ENCODE measurements around the gene DYRK4. TPM values are rescaled to one million over a fixed set of nuclear protein-coding genes. Genes with fewer than 3 reads are reported as not detected.
A peak's percentile ranks its signal among the peaks of the same experiment; 100 is the strongest.

DYRK4 gene
- polyA plus RNA-seq, 6 donors from 2014 or later: 32.1 to 49.4 (median 43.1) TPM

- no peak overlapping the region for H3K4me3 Mint-ChIP-seq
- H3K9me3 Mint-ChIP-seq: no peaks in the 10 kb centered on the region
- no peak overlapping the region for H3K27ac Mint-ChIP-seq
- no peak for DNase-seq
- H3K27me3 Mint-ChIP-seq: no peaks in the 10 kb centered on the region
- H3K36me3 Mint-ChIP-seq: peaks cover 15% of the 10 kb centered on the region in 2 donors
- ATAC-seq (ENCODE audit: low read depth in 2 of 2): no peak
- peaks cover 11 to 29% (median 28%) of the 10 kb centered on the region in 3 donors for H3K4me1 Mint-ChIP-seq
Measured at GRCh38 chr12:4609071-4609470, 47.1 kb downstream of the DYRK4 start.

- H3K4me1 Mint-ChIP-seq: peaks cover 6 to 22% (median 16%) of the 10 kb centered on the region in 3 donors
- ATAC-seq (ENCODE audit: low read depth in 2 of 2): no peak
- H3K4me3 Mint-ChIP-seq: no peak overlapping the region
- H3K27ac Mint-ChIP-seq: no peak overlapping the region
- no peaks in the 10 kb centered on the region for H3K27me3 Mint-ChIP-seq
- H3K36me3 Mint-ChIP-seq: peaks cover 23 to 27% of the 10 kb centered on the region in 2 donors
- H3K9me3 Mint-ChIP-seq: no peaks in the 10 kb centered on the region
- DNase-seq: no peak
Measured at GRCh38 chr12:4610481-4610880, 48.5 kb downstream of the DYRK4 start.

GRCh38 chr12:4615667-4616066, 53.7 kb downstream of the DYRK4 start:
- H3K4me3 Mint-ChIP-seq: no peak overlapping the region
- H3K27me3 Mint-ChIP-seq: no peaks in the 10 kb centered on the region
- H3K4me1 Mint-ChIP-seq: peaks cover 0 to 4% (median 0%) of the 10 kb centered on the region in 3 donors
- H3K27ac Mint-ChIP-seq: peak overlapping the region in 2 of 6 donors; percentile 43 to 88
- H3K36me3 Mint-ChIP-seq: peaks cover 23 to 31% of the 10 kb centered on the region in 2 donors
- DNase-seq (no peak), ATAC-seq (ENCODE audit: low read depth in 2 of 2) (no peak)
- no peaks in the 10 kb centered on the region for H3K9me3 Mint-ChIP-seq

- no peaks in the 10 kb centered on the region for H3K36me3 Mint-ChIP-seq
- H3K27me3 Mint-ChIP-seq: peaks cover 0 to 15% (median 0%) of the 10 kb centered on the region in 3 donors
- H3K9me3 Mint-ChIP-seq: peaks cover 0 to 6% (median 0%) of the 10 kb centered on the region in 7 donors
- H3K27ac Mint-ChIP-seq: no peak overlapping the region
- no peak for DNase-seq
- H3K4me3 Mint-ChIP-seq: no peak overlapping the region
- no peaks in the 10 kb centered on the region for H3K4me1 Mint-ChIP-seq
- ATAC-seq (ENCODE audit: low read depth in 2 of 2): no peak
Measured at GRCh38 chr12:4621511-4621910, 59.5 kb downstream of the DYRK4 start.

GRCh38 chr12:4626543-4626942, 64.5 kb downstream of the DYRK4 start:
- DNase-seq: no peak
- Mint-ChIP-seq H3K4me3 (no peak overlapping the region), H3K36me3 (no peaks in the 10 kb centered on the region), H3K27ac (no peak overlapping the region), H3K9me3 (peaks cover 0 to 6% (median 0%) of the 10 kb centered on the region in 7 donors), H3K27me3 (peaks cover 0 to 36% (median 9%) of the 10 kb centered on the region in 3 donors), H3K4me1 (no peaks in the 10 kb centered on the region)
- no peak for ATAC-seq (ENCODE audit: low read depth in 2 of 2)

- H3K4me3 Mint-ChIP-seq: no peak overlapping the region
- no peak overlapping the region for H3K27ac Mint-ChIP-seq
- peaks cover 0 to 38% (median 16%) of the 10 kb centered on the region in 3 donors for H3K27me3 Mint-ChIP-seq
- H3K36me3 Mint-ChIP-seq: no peaks in the 10 kb centered on the region
- DNase-seq (no peak), ATAC-seq (ENCODE audit: low read depth in 2 of 2) (no peak)
- peaks cover 0 to 4% (median 0%) of the 10 kb centered on the region in 7 donors for H3K9me3 Mint-ChIP-seq
- H3K4me1 Mint-ChIP-seq: no peaks in the 10 kb centered on the region
Measured at GRCh38 chr12:4628406-4628805, 66.4 kb downstream of the DYRK4 start.

DNA sequence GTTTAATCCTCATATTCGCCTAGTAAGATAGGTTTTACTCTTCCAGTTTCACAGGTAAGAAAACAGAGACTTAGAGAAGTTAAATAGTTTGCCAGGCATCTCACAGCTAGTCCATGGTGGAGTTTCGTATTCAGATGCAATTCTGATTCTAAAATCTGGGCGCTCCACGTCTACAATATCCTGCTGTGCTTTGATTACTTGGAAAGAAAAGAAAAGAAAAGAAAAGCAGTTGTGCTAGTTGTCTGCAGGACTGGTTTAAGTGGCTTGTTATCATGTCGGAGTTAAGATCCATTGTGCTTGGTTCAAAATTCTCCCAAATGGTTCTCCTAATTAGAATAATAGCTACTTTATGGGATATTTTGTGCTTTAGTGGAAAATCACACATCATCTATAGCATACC, 68.3 kb downstream of the DYRK4 start:
- H3K9me3 Mint-ChIP-seq: peaks cover 0 to 2% (median 0%) of the 10 kb centered on the region in 7 donors

GRCh38 chr12:4643747-4644146, 81.7 kb downstream of the DYRK4 start:
- H3K9me3 Mint-ChIP-seq: no peaks in the 10 kb centered on the region
- H3K27ac Mint-ChIP-seq: no peak overlapping the region
- no peaks in the 10 kb centered on the region for H3K36me3 Mint-ChIP-seq
- peaks cover 7 to 13% (median 8%) of the 10 kb centered on the region in 3 donors for H3K4me1 Mint-ChIP-seq
- DNase-seq (no peak), ATAC-seq (ENCODE audit: low read depth in 2 of 2) (no peak)
- no peak overlapping the region for H3K4me3 Mint-ChIP-seq
- peaks cover 5 to 7% (median 6%) of the 10 kb centered on the region in 3 donors for H3K27me3 Mint-ChIP-seq

More for the DNA sequence above, 68.3 kb downstream of the DYRK4 start:
- DNase-seq (no peak), ATAC-seq (ENCODE audit: low read depth in 2 of 2) (no peak)
- no peak overlapping the region for H3K4me3 Mint-ChIP-seq
- no peaks in the 10 kb centered on the region for H3K36me3 Mint-ChIP-seq
- no peak overlapping the region for H3K27ac Mint-ChIP-seq
- H3K4me1 Mint-ChIP-seq: no peaks in the 10 kb centered on the region
- peaks cover 0 to 41% (median 16%) of the 10 kb centered on the region in 3 donors for H3K27me3 Mint-ChIP-seq

GRCh38 chr12:4645023-4645422, 83.0 kb downstream of the DYRK4 start:
- no peak for DNase-seq
- H3K36me3 Mint-ChIP-seq: no peaks in the 10 kb centered on the region
- peaks cover 19 to 26% (median 21%) of the 10 kb centered on the region in 3 donors for H3K4me1 Mint-ChIP-seq
- ATAC-seq (ENCODE audit: low read depth in 2 of 2): no peak
- no peak overlapping the region for H3K27ac Mint-ChIP-seq
- peaks cover 0 to 4% (median 0%) of the 10 kb centered on the region in 3 donors for H3K27me3 Mint-ChIP-seq
- H3K9me3 Mint-ChIP-seq: no peaks in the 10 kb centered on the region
- no peak overlapping the region for H3K4me3 Mint-ChIP-seq

DNA sequence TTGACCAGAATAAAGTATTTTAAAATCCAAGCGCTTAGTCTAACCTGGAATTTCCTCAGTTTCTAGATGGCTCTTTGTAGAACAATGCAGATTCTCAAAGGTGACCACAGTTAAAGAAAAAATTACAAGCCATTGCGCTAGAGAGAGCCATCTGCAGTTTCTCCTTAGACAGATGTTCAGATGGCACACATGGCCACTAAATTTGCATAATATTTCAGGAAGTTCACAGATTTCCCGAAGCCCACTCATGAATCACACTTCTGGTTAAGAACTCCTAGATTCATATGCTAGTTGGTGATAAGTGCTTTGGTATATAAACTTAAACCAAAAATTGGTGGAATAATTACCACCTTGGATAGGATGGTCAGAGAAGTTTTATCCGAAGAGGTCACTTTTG, 86.1 kb downstream of the DYRK4 start:
- peaks cover 35 to 48% (median 44%) of the 10 kb centered on the region in 3 donors for H3K4me1 Mint-ChIP-seq

DNA sequence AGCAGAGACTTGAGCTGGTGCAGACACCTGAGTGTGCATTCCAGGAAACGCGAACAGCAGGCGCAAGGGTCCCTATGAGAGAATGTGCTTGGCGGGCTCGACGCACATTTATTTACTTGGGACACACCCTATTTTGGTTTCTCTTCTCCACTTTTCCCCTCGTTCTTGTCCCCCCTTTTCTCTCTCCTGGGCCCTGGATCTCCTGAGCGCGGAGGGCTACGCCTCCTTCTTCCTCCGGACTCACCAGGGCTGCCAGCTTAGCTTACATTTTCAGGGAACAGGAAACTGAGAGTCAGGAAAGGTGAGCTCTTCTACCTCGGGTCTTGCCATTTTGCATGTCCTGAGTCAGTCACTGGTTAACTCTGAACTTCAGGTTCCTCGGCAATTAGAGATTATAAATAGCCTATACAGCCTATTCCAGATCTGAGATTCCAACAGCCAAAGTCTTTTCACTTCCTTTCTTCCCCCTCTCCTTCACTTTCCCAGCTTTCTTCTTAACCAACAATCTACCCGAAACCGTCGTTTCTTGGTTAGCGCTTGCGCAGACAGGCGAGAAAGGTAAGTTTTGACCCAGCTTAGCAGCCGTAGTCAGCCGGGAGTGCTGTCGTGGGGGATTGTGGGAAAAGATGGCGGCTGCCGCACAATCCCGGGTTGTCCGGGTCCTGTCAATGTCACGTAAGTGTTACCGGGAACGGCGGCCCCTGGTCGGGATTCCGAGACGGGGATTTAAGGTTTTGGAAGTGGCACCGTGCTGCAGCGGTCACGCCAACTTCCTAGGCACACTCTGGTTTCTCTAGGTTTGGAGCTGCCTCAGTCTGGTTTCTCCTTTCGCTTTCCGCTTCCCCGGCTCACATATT, 86.7 kb downstream of the DYRK4 start, which contains the start of the genes AKAP3 and NDUFA9:
Gene AKAP3 (minus strand): TSS at position 551 of the 857 bp plus-strand sequence. CDS start 10,855 bp downstream, outside the sequence.
Gene NDUFA9 (plus strand): TSS at position 614 of the 857 bp plus-strand sequence. CDS start 13 bp downstream, at position 627.
- ATAC-seq (ENCODE audit: low read depth in 2 of 2) (peak; percentile 90), DNase-seq (peak; percentile 80)
- H3K4me1 Mint-ChIP-seq: peaks cover 36 to 54% (median 47%) of the 10 kb centered on the region in 3 donors
- H3K36me3 Mint-ChIP-seq: no peaks in the 10 kb centered on the region
- H3K27me3 Mint-ChIP-seq: no peaks in the 10 kb centered on the region
- peak within 1 kb of the TSS; percentile 93 to 100 (median 98) for H3K4me3 Mint-ChIP-seq
- H3K9me3 Mint-ChIP-seq: no peaks in the 10 kb centered on the region
- peak within 1 kb of the TSS; percentile 79 to 97 (median 94) for H3K27ac Mint-ChIP-seq

More for the DNA sequence above, 86.1 kb downstream of the DYRK4 start:
- no peaks in the 10 kb centered on the region for H3K36me3 Mint-ChIP-seq
- H3K4me3 Mint-ChIP-seq: peak overlapping the region; percentile 93 to 100 (median 98)
- H3K27me3 Mint-ChIP-seq: no peaks in the 10 kb centered on the region
- no peaks in the 10 kb centered on the region for H3K9me3 Mint-ChIP-seq
- H3K27ac Mint-ChIP-seq: peak overlapping the region; percentile 79 to 97 (median 94)
- peak; percentile 58 to 66 for ATAC-seq (ENCODE audit: low read depth in 2 of 2)
- peak; percentile 46 for DNase-seq

GRCh38 chr12:4649358-4649661, 87.3 kb downstream of the DYRK4 start:
- no peak for ATAC-seq (ENCODE audit: low read depth in 2 of 2)
- H3K27me3 Mint-ChIP-seq: no peaks in the 10 kb centered on the region

GRCh38 chr12:4653257-4653656, 91.2 kb downstream of the DYRK4 start:
- Mint-ChIP-seq H3K4me1 (peaks cover 34 to 53% (median 43%) of the 10 kb centered on the region in 3 donors), H3K9me3 (no peaks in the 10 kb centered on the region), H3K27me3 (no peaks in the 10 kb centered on the region), H3K4me3 (peak overlapping the region in 1 of 8 donors; percentile 56), H3K27ac (no peak overlapping the region), H3K36me3 (peaks cover 0 to 12% of the 10 kb centered on the region in 2 donors)
- ATAC-seq (ENCODE audit: low read depth in 2 of 2): no peak
- no peak for DNase-seq

More at GRCh38 chr12:4649358-4649661, 87.3 kb downstream of the DYRK4 start:
- peak overlapping the region; percentile 79 to 97 (median 94) for H3K27ac Mint-ChIP-seq
- H3K36me3 Mint-ChIP-seq: no peaks in the 10 kb centered on the region
- peaks cover 39 to 57% (median 47%) of the 10 kb centered on the region in 3 donors for H3K4me1 Mint-ChIP-seq
- no peak for DNase-seq
- H3K4me3 Mint-ChIP-seq: peak overlapping the region; percentile 93 to 100 (median 98)
- H3K9me3 Mint-ChIP-seq: no peaks in the 10 kb centered on the region

DNA sequence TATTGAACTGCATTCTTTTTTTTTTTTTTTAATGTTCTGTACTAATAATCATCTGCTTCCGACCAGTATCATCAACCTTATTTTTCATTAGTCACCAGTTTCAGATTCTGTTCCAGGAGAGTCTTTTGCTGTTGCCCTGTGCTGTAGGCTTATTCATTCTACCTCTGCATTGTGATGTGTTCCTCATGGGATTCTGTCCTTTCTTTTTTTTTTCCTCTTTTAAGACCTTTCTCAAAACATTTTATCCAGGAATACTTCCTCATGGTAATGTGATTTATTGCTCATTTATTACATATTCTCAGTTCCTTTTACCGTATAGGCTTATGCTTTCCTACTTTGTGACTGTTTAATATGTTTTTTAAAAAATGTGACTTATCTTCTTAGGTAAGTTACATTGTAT, 91.7 kb downstream of the DYRK4 start:
- Mint-ChIP-seq H3K4me1 (peaks cover 32 to 49% (median 39%) of the 10 kb centered on the region in 3 donors), H3K27ac (peak overlapping the region in 1 of 6 donors; percentile 82), H3K27me3 (no peaks in the 10 kb centered on the region), H3K9me3 (no peaks in the 10 kb centered on the region), H3K36me3 (peaks cover 0 to 12% of the 10 kb centered on the region in 2 donors), H3K4me3 (peak overlapping the region in 1 of 8 donors; percentile 56)
- no peak for ATAC-seq (ENCODE audit: low read depth in 2 of 2)
- no peak for DNase-seq
